ENCODE measurements around the gene CD33. TPM values are rescaled to one million over a fixed set of nuclear protein-coding genes. Genes with fewer than 3 reads are reported as not detected.

The CD33 gene
- total and polyA plus RNA-seq, 4 donors, result 2.9 to 3.9 (median 2.9) TPM

- Histone ChIP-seq H3K9me3 (ENCODE audit: control insufficient read depth, insufficient read depth, low read length) (no peaks in the 10 kb centered on the region), H3K4me3 (ENCODE audit: low read depth, low read length) (no peak overlapping the region), H3K27ac (ENCODE audit: low read depth, low read length) (no peak overlapping the region), H3K36me3 (ENCODE audit: control insufficient read depth, insufficient read depth, low read length) (no peaks in the 10 kb centered on the region), H3K27me3 (ENCODE audit: control insufficient read depth, insufficient read depth, low read length) (peaks cover 2% of the 10 kb centered on the region), H3K4me1 (ENCODE audit: control insufficient read depth, insufficient read depth, low read length) (no peaks in the 10 kb centered on the region)
- no CpG with 5 or more reads among the region's 2 CpGs for whole genome bisulfite sequencing (ENCODE audit: insufficient coverage)
- no peak for DNase-seq (ENCODE audit: low read depth in 4 of 6, low spot score in 6 of 6)
These were observed 2.4 kb downstream of the CD33 start for GRCh38 chr19:51227326-51227725.

GRCh38 chr19:51227966-51228365 is 3.1 kb downstream of the CD33 start:
- Histone ChIP-seq H3K36me3 (ENCODE audit: control insufficient read depth, insufficient read depth, low read length) (no peaks in the 10 kb centered on the region), H3K27ac (ENCODE audit: low read depth, low read length) (no peak overlapping the region), H3K4me1 (ENCODE audit: control insufficient read depth, insufficient read depth, low read length) (no peaks in the 10 kb centered on the region), H3K9me3 (ENCODE audit: control insufficient read depth, insufficient read depth, low read length) (no peaks in the 10 kb centered on the region), H3K4me3 (ENCODE audit: low read depth, low read length) (no peak overlapping the region), H3K27me3 (ENCODE audit: control insufficient read depth, insufficient read depth, low read length) (peaks cover 2% of the 10 kb centered on the region)
- DNase-seq (ENCODE audit: low read depth in 4 of 6, low spot score in 6 of 6), result no peak
- 100% methylated on average over 1 of the region's 2 CpGs for WGBS (ENCODE audit: insufficient coverage)

GRCh38 chr19:51240866-51241265 is 16.0 kb downstream of the CD33 start:
- no peaks in the 10 kb centered on the region for H3K27me3 ChIP-seq (ENCODE audit: control insufficient read depth, insufficient read depth, low read length)
- H3K27ac ChIP-seq (ENCODE audit: low read depth, low read length), result no peak overlapping the region
- no peaks in the 10 kb centered on the region for H3K36me3 ChIP-seq (ENCODE audit: control insufficient read depth, insufficient read depth, low read length)
- WGBS (ENCODE audit: insufficient coverage), result 89% methylated on average over 3 of the region's 7 CpGs
- DNase-seq (ENCODE audit: low read depth in 4 of 6, low spot score in 6 of 6), result no peak
- no peak overlapping the region for H3K4me3 ChIP-seq (ENCODE audit: low read depth, low read length)
- H3K4me1 ChIP-seq (ENCODE audit: control insufficient read depth, insufficient read depth, low read length), result no peaks in the 10 kb centered on the region
- H3K9me3 ChIP-seq (ENCODE audit: control insufficient read depth, insufficient read depth, low read length), result no peaks in the 10 kb centered on the region

GRCh38 chr19:51242881-51243630 is 18.2 kb downstream of the CD33 start:
- no peaks in the 10 kb centered on the region for H3K27me3 ChIP-seq (ENCODE audit: control insufficient read depth, insufficient read depth, low read length)
- WGBS (ENCODE audit: insufficient coverage), result 70% methylated on average over 6 of the region's 8 CpGs
- DNase-seq (ENCODE audit: low read depth in 4 of 6, low spot score in 6 of 6), result peak in 1 of 6 donors; percentile 58
- no peaks in the 10 kb centered on the region for H3K9me3 ChIP-seq (ENCODE audit: control insufficient read depth, insufficient read depth, low read length)
- no peaks in the 10 kb centered on the region for H3K36me3 ChIP-seq (ENCODE audit: control insufficient read depth, insufficient read depth, low read length)
- no peak overlapping the region for H3K27ac ChIP-seq (ENCODE audit: low read depth, low read length)
- H3K4me3 ChIP-seq (ENCODE audit: low read depth, low read length), result no peak overlapping the region
- no peaks in the 10 kb centered on the region for H3K4me1 ChIP-seq (ENCODE audit: control insufficient read depth, insufficient read depth, low read length)

- no peaks in the 10 kb centered on the region for H3K4me1 ChIP-seq (ENCODE audit: control insufficient read depth, insufficient read depth, low read length)
- H3K9me3 ChIP-seq (ENCODE audit: control insufficient read depth, insufficient read depth, low read length), result no peaks in the 10 kb centered on the region
- no peak overlapping the region for H3K4me3 ChIP-seq (ENCODE audit: low read depth, low read length)
- H3K36me3 ChIP-seq (ENCODE audit: control insufficient read depth, insufficient read depth, low read length), result no peaks in the 10 kb centered on the region
- 57% methylated on average over 1 of the region's 5 CpGs for WGBS (ENCODE audit: insufficient coverage)
- H3K27me3 ChIP-seq (ENCODE audit: control insufficient read depth, insufficient read depth, low read length), result no peaks in the 10 kb centered on the region
- no peak for DNase-seq (ENCODE audit: low read depth in 4 of 6, low spot score in 6 of 6)
- no peak overlapping the region for H3K27ac ChIP-seq (ENCODE audit: low read depth, low read length)
These were observed 21.3 kb downstream of the CD33 start for GRCh38 chr19:51246164-51246552.

- 85% methylated on average over 3 of the region's 7 CpGs for WGBS (ENCODE audit: insufficient coverage)
- no peaks in the 10 kb centered on the region for H3K36me3 ChIP-seq (ENCODE audit: control insufficient read depth, insufficient read depth, low read length)
- H3K27ac ChIP-seq (ENCODE audit: low read depth, low read length), result no peak overlapping the region
- H3K9me3 ChIP-seq (ENCODE audit: control insufficient read depth, insufficient read depth, low read length), result no peaks in the 10 kb centered on the region
- no peaks in the 10 kb centered on the region for H3K27me3 ChIP-seq (ENCODE audit: control insufficient read depth, insufficient read depth, low read length)
- H3K4me3 ChIP-seq (ENCODE audit: low read depth, low read length), result no peak overlapping the region
- no peaks in the 10 kb centered on the region for H3K4me1 ChIP-seq (ENCODE audit: control insufficient read depth, insufficient read depth, low read length)
- DNase-seq (ENCODE audit: low read depth in 4 of 6, low spot score in 6 of 6), result no peak
These were observed 23.2 kb downstream of the CD33 start for GRCh38 chr19:51247972-51248590.

- no peaks in the 10 kb centered on the region for H3K27me3 ChIP-seq (ENCODE audit: control insufficient read depth, insufficient read depth, low read length)
- H3K4me1 ChIP-seq (ENCODE audit: control insufficient read depth, insufficient read depth, low read length), result no peaks in the 10 kb centered on the region
- DNase-seq (ENCODE audit: low read depth in 4 of 6, low spot score in 6 of 6), result no peak
- no peaks in the 10 kb centered on the region for H3K9me3 ChIP-seq (ENCODE audit: control insufficient read depth, insufficient read depth, low read length)
- no peak within 1 kb of the TSS for H3K4me3 ChIP-seq (ENCODE audit: low read depth, low read length)
- no peak within 1 kb of the TSS for H3K27ac ChIP-seq (ENCODE audit: low read depth, low read length)
- WGBS (ENCODE audit: insufficient coverage), result 94% methylated on average over 23 of the region's 23 CpGs
- no peaks in the 10 kb centered on the region for H3K36me3 ChIP-seq (ENCODE audit: control insufficient read depth, insufficient read depth, low read length)
These were observed 26.0 kb downstream of the CD33 start, which contains the start of gene SIGLECL1 for GRCh38 chr19:51250786-51251467. Gene SIGLECL1, plus strand, starts transcription at chr19:51251080. Its CDS starts 12,993 bp downstream, at chr19:51264073.

- Histone ChIP-seq H3K4me3 (ENCODE audit: low read depth, low read length) (no peak overlapping the region), H3K27me3 (ENCODE audit: control insufficient read depth, insufficient read depth, low read length) (no peaks in the 10 kb centered on the region), H3K36me3 (ENCODE audit: control insufficient read depth, insufficient read depth, low read length) (no peaks in the 10 kb centered on the region), H3K27ac (ENCODE audit: low read depth, low read length) (no peak overlapping the region), H3K4me1 (ENCODE audit: control insufficient read depth, insufficient read depth, low read length) (no peaks in the 10 kb centered on the region), H3K9me3 (ENCODE audit: control insufficient read depth, insufficient read depth, low read length) (no peaks in the 10 kb centered on the region)
- no peak for DNase-seq (ENCODE audit: low read depth in 4 of 6, low spot score in 6 of 6)
- WGBS (ENCODE audit: insufficient coverage), result 94% methylated on average over 8 of the region's 9 CpGs
These were observed 26.6 kb downstream of the CD33 start for GRCh38 chr19:51251468-51251820.

GRCh38 chr19:51252306-51253079 is 27.6 kb downstream of the CD33 start:
- no peak overlapping the region for H3K27ac ChIP-seq (ENCODE audit: low read depth, low read length)
- H3K4me3 ChIP-seq (ENCODE audit: low read depth, low read length), result no peak overlapping the region
- no peaks in the 10 kb centered on the region for H3K9me3 ChIP-seq (ENCODE audit: control insufficient read depth, insufficient read depth, low read length)
- no peaks in the 10 kb centered on the region for H3K4me1 ChIP-seq (ENCODE audit: control insufficient read depth, insufficient read depth, low read length)
- H3K36me3 ChIP-seq (ENCODE audit: control insufficient read depth, insufficient read depth, low read length), result no peaks in the 10 kb centered on the region
- H3K27me3 ChIP-seq (ENCODE audit: control insufficient read depth, insufficient read depth, low read length), result no peaks in the 10 kb centered on the region
- WGBS (ENCODE audit: insufficient coverage), result 77% methylated on average over 7 of the region's 9 CpGs
- no peak for DNase-seq (ENCODE audit: low read depth in 4 of 6, low spot score in 6 of 6)

All from spinal cord (tissue), 10 donors.